HepG2 (cell line): ENCODE results near the gene NAPB. TPM values are rescaled to one million over a fixed set of nuclear protein-coding genes. Genes with fewer than 3 reads are reported as not detected.

Experiments used
- ATAD3A ChIP-seq: sonication (generic); formaldehyde crosslinking; IDR thresholded peaks from 2 replicates; pipeline ENCODE4 v1.4.0; 2020; ENCODE audit warnings: missing genetic modification reagents
- ATF7 ChIP-seq, 2 experiments: fragments of 450-650 bp in 1 of 2; sonication (generic) in 1 of 2; formaldehyde crosslinking in 1 of 2; IDR thresholded peaks; 2 replicates each; pipeline versions ENCODE4 v1.4.0 to v1.6.1; 2016 to 2020; ENCODE audit warnings: antibody characterized with exemption in 1 of 2, mild to moderate bottlenecking in 1 of 2, missing genetic modification reagents in 1 of 2
- DMTF1 ChIP-seq: sonication (generic); formaldehyde crosslinking; IDR thresholded peaks from 2 replicates; pipeline ENCODE4 v1.4.0; 2020; ENCODE audit warnings: mild to moderate bottlenecking, missing genetic modification reagents
- DNMT1 ChIP-seq: sonication (generic); formaldehyde crosslinking; IDR thresholded peaks from 2 replicates; pipeline ENCODE4 v1.5.1; 2020; ENCODE audit warnings: mild to moderate bottlenecking, missing genetic modification reagents
- FOXK1 ChIP-seq: sonication (generic); formaldehyde crosslinking; IDR thresholded peaks from 2 replicates; pipeline ENCODE4 v1.4.0; 2020; ENCODE audit warnings: low read depth, missing genetic modification reagents, borderline replicate concordance
- PCBP2 ChIP-seq: fragments of 200-400 bp; formaldehyde crosslinking; optimal IDR thresholded peaks from 2 replicates; pipeline ENCODE3; 2018; ENCODE audit warnings: low read length, low read depth; ENCODE audit not compliant: poor library complexity, severe bottlenecking
- SETDB1 ChIP-seq: sonication (generic); formaldehyde crosslinking; IDR thresholded peaks from 2 replicates; pipeline ENCODE4 v1.5.1; 2020; ENCODE audit warnings: missing genetic modification reagents, mild to moderate bottlenecking, borderline replicate concordance
- SMC3 ChIP-seq: IDR thresholded peaks from 2 replicates; pipeline ENCODE4 v1.6.1; 2011; ENCODE audit warnings: low read length, improper control_type of control experiment
- ZBTB2 ChIP-seq: sonication (generic); formaldehyde crosslinking; IDR thresholded peaks from 2 replicates; pipeline ENCODE4 v1.8.0; 2022; ENCODE audit warnings: low read depth, missing genetic modification reagents
- ZNF317 ChIP-seq: sonication (generic); formaldehyde crosslinking; IDR thresholded peaks from 2 replicates; pipeline ENCODE4 v1.5.0; 2020; ENCODE audit warnings: mild to moderate bottlenecking, missing genetic modification reagents
- ZNF512B ChIP-seq: sonication (generic); formaldehyde crosslinking; IDR thresholded peaks from 2 replicates; pipeline ENCODE4 v1.5.1; 2020; ENCODE audit warnings: missing genetic modification reagents, mild to moderate bottlenecking, borderline replicate concordance
- ZNF607 ChIP-seq: sonication (generic); formaldehyde crosslinking; IDR thresholded peaks from 2 replicates; pipeline ENCODE4 v1.5.1; 2020; ENCODE audit warnings: missing genetic modification reagents, mild to moderate bottlenecking, borderline replicate concordance
- polyA plus RNA-seq, 8 experiments: library from polyadenylated mRNA; depleted of rRNA in 3 of 8; stranded (reverse) in 7 of 8; unstranded in 1 of 8; fragments of >200 nt; fragmentation: Illumina TruSeq in 4 of 8; extraction: Trizol in 4 of 8; gene quantifications; 2 replicates each; pipeline versions ENCODE4 v1.2.1 to v1.2.3, GENCODE V29; 2011 to 2016; ENCODE audit warnings: low read depth in 4 of 8, missing spikeins in 1 of 8, mixed read lengths in 1 of 8; ENCODE audit not compliant: insufficient read depth in 1 of 8
- total RNA-seq, 5 experiments: library from RNA; depleted of rRNA; stranded (reverse); fragments of >200 nt; fragmentation: Illumina TruSeq; extraction: Trizol; gene quantifications; 2 replicates each; pipeline ENCODE4 v1.2.3, GENCODE V29; 2016; ENCODE audit warnings: low read depth in 1 of 5
- TF ChIP-seq, protein P1 (sequence below): sonication (generic); formaldehyde crosslinking; IDR thresholded peaks from 2 replicates; pipeline ENCODE4 v1.9.0; 2021; ENCODE audit warnings: missing genetic modification reagents, borderline replicate concordance
- TF ChIP-seq, protein P2 (sequence below): sonication (generic); formaldehyde crosslinking; IDR thresholded peaks from 2 replicates; pipeline ENCODE4 v1.4.0; 2020; ENCODE audit warnings: missing genetic modification reagents, borderline replicate concordance
- TF ChIP-seq, protein P3 (sequence below), 2 experiments: sonication (generic) in 1 of 2; formaldehyde crosslinking in 1 of 2; IDR thresholded peaks; 2 replicates each; pipeline versions ENCODE4 v1.5.1 to v1.6.1; 2011 to 2020; ENCODE audit warnings: borderline replicate concordance in 1 of 2, low read depth in 1 of 2, low read length in 1 of 2, mild to moderate bottlenecking in 1 of 2, missing genetic modification reagents in 1 of 2, moderate library complexity in 1 of 2

NAPB gene
- total and polyA plus RNA-seq, 2 of the 13 experiments (the other 11 are each of a cell fraction or from before 2014, with no cell fraction given): 15.2 to 16.1 TPM

DNA sequence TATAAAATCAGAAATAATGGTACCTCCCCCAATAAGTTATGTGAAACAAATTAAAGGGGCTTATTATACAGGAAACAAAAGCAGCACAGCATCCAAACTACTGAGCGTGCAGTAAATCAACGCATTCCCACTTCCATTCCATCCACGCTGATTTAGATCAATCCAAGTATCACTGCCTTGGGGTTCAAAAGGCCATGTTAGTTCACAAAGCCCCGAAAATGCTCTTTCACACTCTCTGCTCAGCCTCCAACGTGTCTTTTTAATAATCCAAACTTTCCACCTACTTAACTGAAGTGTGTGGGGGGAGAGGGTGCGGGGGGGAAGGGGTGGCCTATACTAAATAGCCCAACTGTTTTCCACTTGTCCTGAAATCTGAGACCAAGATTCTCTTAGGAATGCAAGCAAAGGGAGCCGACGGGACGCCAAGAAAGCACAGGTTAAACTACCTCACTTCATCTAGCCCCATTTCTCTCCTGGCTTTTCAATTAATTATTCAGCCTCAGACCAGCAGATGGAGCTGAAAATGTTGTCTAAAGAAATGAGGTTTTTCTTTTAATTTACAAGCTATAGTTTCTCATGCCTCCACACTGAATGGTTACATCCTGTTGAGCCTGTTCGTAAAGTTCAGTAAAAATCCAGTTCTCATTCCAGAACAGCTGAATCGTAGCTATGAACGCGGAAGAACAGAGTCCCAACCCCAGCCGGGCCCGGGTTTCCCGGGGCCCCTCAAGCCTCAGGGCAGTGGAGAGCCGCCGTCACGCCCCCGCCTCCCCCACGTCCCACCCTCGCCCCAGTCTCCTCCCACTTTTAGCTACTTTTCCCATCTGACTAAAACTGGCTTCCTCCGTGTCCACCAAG lies 71.7 kb downstream of the NAPB start (continued):
- TF ChIP-seq PCBP2 (no peak), SETDB1 (CRISPR knock-in tag) (no peak), ZNF317 (no peak), SMC3 (peak; percentile 8; the same call in 1 of the 2 replicates), ZNF512B (no peak), ZNF607 (no peak), FOXK1 (CRISPR knock-in tag) (0 out of 2 replicates have a peak, but pooled peaks have one; percentile 2), ZBTB2 (CRISPR knock-in tag) (no peak; the same call in 1 of the 2 replicates), DMTF1 (CRISPR knock-in tag) (no peak), ATAD3A (CRISPR knock-in tag) (no peak), DNMT1 (CRISPR knock-in tag) (no peak), ATF7 (IDR thresholded peaks at IDR 0.05) (no peak), ATF7 (CRISPR knock-in tag; IDR thresholded peaks at IDR 0.05) (no peak)
- TF ChIP-seq, protein P1, sequence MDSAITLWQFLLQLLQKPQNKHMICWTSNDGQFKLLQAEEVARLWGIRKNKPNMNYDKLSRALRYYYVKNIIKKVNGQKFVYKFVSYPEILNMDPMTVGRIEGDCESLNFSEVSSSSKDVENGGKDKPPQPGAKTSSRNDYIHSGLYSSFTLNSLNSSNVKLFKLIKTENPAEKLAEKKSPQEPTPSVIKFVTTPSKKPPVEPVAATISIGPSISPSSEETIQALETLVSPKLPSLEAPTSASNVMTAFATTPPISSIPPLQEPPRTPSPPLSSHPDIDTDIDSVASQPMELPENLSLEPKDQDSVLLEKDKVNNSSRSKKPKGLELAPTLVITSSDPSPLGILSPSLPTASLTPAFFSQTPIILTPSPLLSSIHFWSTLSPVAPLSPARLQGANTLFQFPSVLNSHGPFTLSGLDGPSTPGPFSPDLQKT: no peak
- TF ChIP-seq, protein P2, sequence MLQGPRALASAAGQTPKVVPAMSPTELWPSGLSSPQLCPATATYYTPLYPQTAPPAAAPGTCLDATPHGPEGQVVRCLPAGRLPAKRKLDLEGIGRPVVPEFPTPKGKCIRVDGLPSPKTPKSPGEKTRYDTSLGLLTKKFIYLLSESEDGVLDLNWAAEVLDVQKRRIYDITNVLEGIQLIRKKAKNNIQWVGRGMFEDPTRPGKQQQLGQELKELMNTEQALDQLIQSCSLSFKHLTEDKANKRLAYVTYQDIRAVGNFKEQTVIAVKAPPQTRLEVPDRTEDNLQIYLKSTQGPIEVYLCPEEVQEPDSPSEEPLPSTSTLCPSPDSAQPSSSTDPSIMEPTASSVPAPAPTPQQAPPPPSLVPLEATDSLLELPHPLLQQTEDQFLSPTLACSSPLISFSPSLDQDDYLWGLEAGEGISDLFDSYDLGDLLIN (CRISPR knock-in tag): no peak
- TF ChIP-seq, protein P3, sequence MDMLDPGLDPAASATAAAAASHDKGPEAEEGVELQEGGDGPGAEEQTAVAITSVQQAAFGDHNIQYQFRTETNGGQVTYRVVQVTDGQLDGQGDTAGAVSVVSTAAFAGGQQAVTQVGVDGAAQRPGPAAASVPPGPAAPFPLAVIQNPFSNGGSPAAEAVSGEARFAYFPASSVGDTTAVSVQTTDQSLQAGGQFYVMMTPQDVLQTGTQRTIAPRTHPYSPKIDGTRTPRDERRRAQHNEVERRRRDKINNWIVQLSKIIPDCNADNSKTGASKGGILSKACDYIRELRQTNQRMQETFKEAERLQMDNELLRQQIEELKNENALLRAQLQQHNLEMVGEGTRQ (IDR thresholded peaks at IDR 0.05; ENCODE audit: low read depth, low read length): no peak
- TF ChIP-seq, protein P3 (CRISPR knock-in tag; IDR thresholded peaks at IDR 0.05; ENCODE audit: borderline replicate concordance): no peak
